Measurements from ENCODE around the gene DUS1L.

The DUS1L gene

GRCh38 chr17:82055023-82055964, 10.3 kb downstream of the DUS1L start:
- no peak for DNase-seq (ENCODE audit: low spot score)

GRCh38 chr17:82054351-82055022, 11.1 kb downstream of the DUS1L start:
- no peak for DNase-seq (ENCODE audit: low spot score)

GRCh38 chr17:82053556-82054263, 11.9 kb downstream of the DUS1L start:
- DNase-seq (ENCODE audit: low spot score): no peak

GRCh38 chr17:82053130-82053529, 12.5 kb downstream of the DUS1L start:
- no peak for DNase-seq (ENCODE audit: low spot score)

GRCh38 chr17:82052638-82053059, 13.0 kb downstream of the DUS1L start:
- no peak for DNase-seq (ENCODE audit: low spot score)

- DNase-seq (ENCODE audit: low spot score): peak; percentile 99
Observed at GRCh38 chr17:82051776-82052637, 13.6 kb downstream of the DUS1L start, which contains the start of the genes GPS1 and RFNG. Gene GPS1, plus strand, starts transcription at chr17:82051898. Its CDS starts 34 bp downstream, at chr17:82051932. Gene RFNG, minus strand, starts transcription at chr17:82051811. Its CDS starts 45 bp downstream, at chr17:82051766.

- peak; percentile 81 for DNase-seq (ENCODE audit: low spot score)
Observed at GRCh38 chr17:82050761-82051641, 14.6 kb downstream of the DUS1L start.

GRCh38 chr17:82050152-82050760, 15.3 kb downstream of the DUS1L start:
- DNase-seq (ENCODE audit: low spot score): no peak

GRCh38 chr17:82049521-82049971, 16.1 kb downstream of the DUS1L start:
- no peak for DNase-seq (ENCODE audit: low spot score)

- DNase-seq (ENCODE audit: low spot score): no peak
Observed at GRCh38 chr17:82049106-82049505, 16.5 kb downstream of the DUS1L start.

- DNase-seq (ENCODE audit: low spot score): no peak
Observed at GRCh38 chr17:82048571-82048971, 17.0 kb downstream of the DUS1L start.

- no peak for DNase-seq (ENCODE audit: low spot score)
Observed at GRCh38 chr17:82047914-82048570, 17.6 kb downstream of the DUS1L start.

GRCh38 chr17:82047379-82047778, 18.2 kb downstream of the DUS1L start:
- DNase-seq (ENCODE audit: low spot score): no peak

- DNase-seq (ENCODE audit: low spot score): no peak
Observed at GRCh38 chr17:82046903-82047302, 18.7 kb downstream of the DUS1L start.

- DNase-seq (ENCODE audit: low spot score): no peak
Observed at GRCh38 chr17:82045936-82046484, 19.6 kb downstream of the DUS1L start.

- no peak for DNase-seq (ENCODE audit: low spot score)
Observed at GRCh38 chr17:82043507-82043906, 22.1 kb downstream of the DUS1L start.

GRCh38 chr17:82042649-82043048, 23.0 kb downstream of the DUS1L start:
- no peak for DNase-seq (ENCODE audit: low spot score)

- DNase-seq (ENCODE audit: low spot score): no peak
Observed at GRCh38 chr17:82041144-82041814, 24.3 kb downstream of the DUS1L start.

Data from D341Med (cell line).